ENCODE measurements around the gene HAPLN2.

DNA sequence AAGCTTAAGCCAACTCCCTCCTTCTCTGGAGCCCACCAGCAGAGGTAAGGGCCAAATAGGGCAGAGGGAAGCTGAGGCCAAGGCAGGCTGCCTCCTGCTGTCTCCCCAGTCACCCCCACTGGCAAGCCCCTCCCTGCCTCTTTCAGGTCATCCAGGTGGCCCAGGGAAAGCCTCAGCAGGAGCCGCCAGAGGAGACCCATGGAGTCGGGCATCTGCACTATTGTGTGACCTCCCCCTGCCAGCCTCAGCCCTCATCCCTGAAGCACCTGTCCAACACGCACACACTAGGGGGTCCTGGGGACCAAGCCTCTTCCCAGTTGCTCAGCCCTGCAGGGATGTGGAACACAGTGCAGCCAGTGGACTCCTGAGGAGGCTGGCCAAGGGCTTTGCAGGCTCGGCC, 32.9 kb upstream of the HAPLN2 start:
- TF ChIP-seq, protein P1, sequence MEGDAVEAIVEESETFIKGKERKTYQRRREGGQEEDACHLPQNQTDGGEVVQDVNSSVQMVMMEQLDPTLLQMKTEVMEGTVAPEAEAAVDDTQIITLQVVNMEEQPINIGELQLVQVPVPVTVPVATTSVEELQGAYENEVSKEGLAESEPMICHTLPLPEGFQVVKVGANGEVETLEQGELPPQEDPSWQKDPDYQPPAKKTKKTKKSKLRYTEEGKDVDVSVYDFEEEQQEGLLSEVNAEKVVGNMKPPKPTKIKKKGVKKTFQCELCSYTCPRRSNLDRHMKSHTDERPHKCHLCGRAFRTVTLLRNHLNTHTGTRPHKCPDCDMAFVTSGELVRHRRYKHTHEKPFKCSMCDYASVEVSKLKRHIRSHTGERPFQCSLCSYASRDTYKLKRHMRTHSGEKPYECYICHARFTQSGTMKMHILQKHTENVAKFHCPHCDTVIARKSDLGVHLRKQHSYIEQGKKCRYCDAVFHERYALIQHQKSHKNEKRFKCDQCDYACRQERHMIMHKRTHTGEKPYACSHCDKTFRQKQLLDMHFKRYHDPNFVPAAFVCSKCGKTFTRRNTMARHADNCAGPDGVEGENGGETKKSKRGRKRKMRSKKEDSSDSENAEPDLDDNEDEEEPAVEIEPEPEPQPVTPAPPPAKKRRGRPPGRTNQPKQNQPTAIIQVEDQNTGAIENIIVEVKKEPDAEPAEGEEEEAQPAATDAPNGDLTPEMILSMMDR (tag by site-specific recombination; IDR thresholded peaks at IDR 0.05), result no peak
- TF ChIP-seq KLF16 (tag by site-specific recombination; IDR thresholded peaks at IDR 0.05) (no peak), REST (tag by site-specific recombination; IDR thresholded peaks at IDR 0.05) (no peak)
